IMR-90 (cell line): ENCODE data around the gene ZBTB48. TPM values are rescaled to one million over a fixed set of nuclear protein-coding genes. Genes with fewer than 3 reads are reported as not detected.

Experiments
- ATAC-seq: fragments of 200-7000 bp; cut with Tn5 transposase; 2 replicates; pipeline ENCODE4 v1.9.1; 2020; ENCODE audit warnings: low read depth, mild to moderate bottlenecking, moderate library complexity
- BruUV-seq: library from RNA; stranded (reverse); fragments of 400-500 nt; replicated peaks from 2 replicates; lab custom pipeline; 2021; lab: Mats Ljungman, UMichigan
- CTCF ChIA-PET: fragments of 300-600 bp; formaldehyde crosslinking; extraction: SDS; loops from one replicate; lab custom pipeline; 2021; ENCODE audit warnings: antibody characterized with exemption; lab: Yijun Ruan, JAX
- POLR2A ChIA-PET: fragments of 300-600 bp; sonication (Branson Sonifier 250); formaldehyde crosslinking; loops from one replicate; lab custom pipeline; 2022; ENCODE audit warnings: antibody characterized with exemption; ENCODE audit not compliant: unreplicated experiment; lab: Charles Lee
- DNase-seq: peaks from one replicate; pipeline ENCODE4 v3.0.0; 2013
- H2AFZ ChIP-seq: replicated peaks from 2 replicates; pipeline ENCODE3; 2013; ENCODE audit warnings: low read length, mild to moderate bottlenecking; ENCODE audit not compliant: poor library complexity
- H2AK5ac ChIP-seq: 2 replicates; pipeline ENCODE4 v1.6.1; 2013; ENCODE audit warnings: low read depth, low read length, inconsistent platforms
- H2AK9ac ChIP-seq: replicated peaks from 2 replicates; pipeline ENCODE3; 2013; ENCODE audit warnings: mild to moderate bottlenecking, low read depth, low read length, moderate library complexity; ENCODE audit not compliant: poor library complexity
- H2BK120ac ChIP-seq: 2 replicates; pipeline ENCODE4 v1.6.1; 2013; ENCODE audit warnings: low read depth, low read length, inconsistent platforms
- H2BK15ac ChIP-seq: 3 replicates; pipeline ENCODE4 v1.6.1; 2013; ENCODE audit warnings: low read depth, low read length, inconsistent platforms
- H2BK20ac ChIP-seq: 2 replicates; pipeline ENCODE4 v1.6.1; 2013; ENCODE audit warnings: low read depth, mild to moderate bottlenecking, inconsistent platforms, low read length, moderate library complexity
- H2BK5ac ChIP-seq: 2 replicates; pipeline ENCODE4 v1.6.1; 2013; ENCODE audit warnings: mild to moderate bottlenecking, low read depth, low read length, inconsistent platforms; ENCODE audit not compliant: poor library complexity, severe bottlenecking
- H3K14ac ChIP-seq: replicated peaks from 2 replicates; pipeline ENCODE4 v1.6.1; 2013; ENCODE audit warnings: low read depth, low read length, inconsistent platforms
- H3K18ac ChIP-seq: 2 replicates; pipeline ENCODE4 v1.6.1; 2013; ENCODE audit warnings: low read depth, low read length, control low read depth
- H3K23ac ChIP-seq: 2 replicates; pipeline ENCODE4 v1.6.1; 2013; ENCODE audit warnings: low read depth, low read length, inconsistent platforms
- H3K27ac ChIP-seq: 2 replicates; pipeline ENCODE4 v1.5.1; 2013; ENCODE audit warnings: mild to moderate bottlenecking, control low read depth, low read length; ENCODE audit not compliant: insufficient read depth
- H3K27me3 ChIP-seq: 2 replicates; pipeline ENCODE4 v1.6.1; 2013; ENCODE audit warnings: low read length; ENCODE audit not compliant: control insufficient read depth, insufficient read depth
- H3K36me3 ChIP-seq: 2 replicates; pipeline ENCODE4 v1.6.1; 2013; ENCODE audit warnings: low read length, mixed read lengths; ENCODE audit not compliant: control insufficient read depth, insufficient read depth
- H3K4ac ChIP-seq: 2 replicates; pipeline ENCODE4 v1.6.1; 2013; ENCODE audit warnings: low read depth, low read length, inconsistent platforms
- H3K4me1 ChIP-seq: 2 replicates; pipeline ENCODE4 v1.6.1; 2013; ENCODE audit warnings: low read length, mixed read lengths; ENCODE audit not compliant: control insufficient read depth, insufficient read depth
- H3K4me2 ChIP-seq: 2 replicates; pipeline ENCODE4 v1.6.1; 2013; ENCODE audit warnings: low read depth, mild to moderate bottlenecking, control low read depth, low read length, moderate library complexity
- H3K4me3 ChIP-seq: 2 replicates; pipeline ENCODE4 v1.5.1; 2013; ENCODE audit warnings: low read depth, mild to moderate bottlenecking, control low read depth, low read length, moderate library complexity; ENCODE audit not compliant: insufficient read depth
- H3K56ac ChIP-seq: 2 replicates; pipeline ENCODE4 v1.6.1; 2013; ENCODE audit warnings: low read length, inconsistent platforms; ENCODE audit not compliant: insufficient read depth; ENCODE audit errors: extremely low read depth
- H3K79me1 ChIP-seq, 2 experiments: 2 replicates each; pipeline ENCODE4 v1.6.1; 2013; ENCODE audit warnings: low read length in 2 of 2, inconsistent platforms in 1 of 2, low read depth in 1 of 2
- H3K9ac ChIP-seq: 2 replicates; pipeline ENCODE4 v1.6.1; 2013; ENCODE audit warnings: low read depth, low read length, control low read depth
- H3K9me1 ChIP-seq: 2 replicates; pipeline ENCODE4 v1.6.1; 2013; ENCODE audit warnings: low read length, inconsistent platforms; ENCODE audit not compliant: insufficient read depth
- H3K9me3 ChIP-seq: 2 replicates; pipeline ENCODE4 v1.6.1; 2013; ENCODE audit warnings: low read length; ENCODE audit not compliant: control insufficient read depth, insufficient read depth
- H4K20me1 ChIP-seq: 2 replicates; pipeline ENCODE4 v1.6.1; 2013; ENCODE audit warnings: low read length, inconsistent platforms; ENCODE audit not compliant: insufficient read depth
- H4K5ac ChIP-seq: 2 replicates; pipeline ENCODE4 v1.6.1; 2013; ENCODE audit warnings: mild to moderate bottlenecking, low read depth, low read length, control low read depth
- H4K8ac ChIP-seq, 2 experiments: 2 replicates each; pipeline ENCODE4 v1.6.1; 2013; ENCODE audit warnings: low read depth in 2 of 2, low read length in 2 of 2, control low read depth in 1 of 2, inconsistent platforms in 1 of 2
- H4K91ac ChIP-seq: 2 replicates; pipeline ENCODE4 v1.6.1; 2013; ENCODE audit warnings: low read depth, low read length, inconsistent platforms; ENCODE audit not compliant: insufficient read depth
- BHLHE40 ChIP-seq: fragments of 150-350 bp; IDR thresholded peaks from 2 replicates; pipeline ENCODE4 v1.6.1; 2016; ENCODE audit warnings: mild to moderate bottlenecking, low read depth, low read length
- CEBPB ChIP-seq: IDR thresholded peaks from 2 replicates; pipeline ENCODE4 v1.6.1; 2012; ENCODE audit warnings: low read depth, low read length, improper control_type of control experiment
- CHD1 ChIP-seq: IDR thresholded peaks from 2 replicates; pipeline ENCODE4 v1.6.1; 2012; ENCODE audit warnings: low read depth, low read length, improper control_type of control experiment
- FOS ChIP-seq: fragments of 150-350 bp; IDR thresholded peaks from 2 replicates; pipeline ENCODE4 v1.6.1; 2016; ENCODE audit warnings: low read depth, low read length
- MAZ ChIP-seq: IDR thresholded peaks from 2 replicates; pipeline ENCODE4 v1.6.1; 2012; ENCODE audit warnings: low read depth, mild to moderate bottlenecking, low read length, improper control_type of control experiment, moderate library complexity, borderline replicate concordance
- MXI1 ChIP-seq: IDR thresholded peaks from 2 replicates; pipeline ENCODE4 v1.6.1; 2012; ENCODE audit warnings: low read depth, mild to moderate bottlenecking, low read length, moderate library complexity, borderline replicate concordance
- NFE2L2 ChIP-seq: fragments of 150-350 bp; IDR thresholded peaks from 2 replicates; pipeline ENCODE4 v1.6.1; 2016; ENCODE audit warnings: low read depth, mild to moderate bottlenecking, low read length
- RFX5 ChIP-seq: IDR thresholded peaks from 2 replicates; pipeline ENCODE4 v1.8.0; 2012; ENCODE audit warnings: low read depth, mild to moderate bottlenecking, low read length, moderate library complexity
- WGBS, 2 experiments: methylation state at CpG; one replicate each; pipeline versions ENCODE4 v1.1.5 to v1.1.7; 2013; ENCODE audit warnings: missing lambda C conversion rate in 2 of 2; ENCODE audit not compliant: insufficient read length in 1 of 2; ENCODE audit errors: extremely low coverage in 2 of 2; 5-methylcytosine and 5-hydroxymethylcytosine counted together
- dilution Hi-C: fragments of 300-500 bp; cut with HindIII; formaldehyde crosslinking; loops from one replicate; pipeline ENCODE4 v1.14.3; 2018; ENCODE audit warnings: low sequenced_read_pairs; ENCODE audit not compliant: unreplicated experiment
- in situ Hi-C: fragments of 300-500 bp; cut with MboI; formaldehyde crosslinking; loops from 3 replicates; pipeline ENCODE4 v1.14.3; 2019; ENCODE audit warnings: low sequenced_read_pairs, inconsistent platforms, mixed read lengths
- intact Hi-C: fragments of 100-400 bp; cut with micrococcal nuclease; formaldehyde crosslinking; loops from 2 replicates; pipeline ENCODE4 v1.10.0; 2022
- polyA plus RNA-seq, 3 experiments: library from polyadenylated mRNA; depleted of rRNA; stranded (reverse); fragments of >200 nt; gene quantifications; 2 replicates each; pipeline ENCODE4 v1.2.3, GENCODE V29; 2012; ENCODE audit warnings: low replicate concordance in 1 of 3
- total RNA-seq: library from RNA; depleted of rRNA; stranded (reverse); fragments of >200 nt; gene quantifications from 2 replicates; pipeline ENCODE4 v1.2.3, GENCODE V29; 2012
- TF ChIP-seq, protein P1 (sequence below): fragments of 150-350 bp; IDR thresholded peaks from 2 replicates; pipeline ENCODE4 v1.6.1; 2016; ENCODE audit warnings: low read depth, mild to moderate bottlenecking, low read length, moderate library complexity, borderline replicate concordance
- TF ChIP-seq, protein P2 (sequence below): conservative IDR thresholded peaks from 2 replicates; pipeline ENCODE4 v1.5.1; 2012; ENCODE audit warnings: mild to moderate bottlenecking, low read depth, low read length, improper control_type of control experiment
- TF ChIP-seq, protein P3 (sequence below): fragments of 150-350 bp; IDR thresholded peaks from 2 replicates; pipeline ENCODE4 v1.6.1; 2017; ENCODE audit warnings: mild to moderate bottlenecking, antibody characterized with exemption, low read length, low read depth

Gene ZBTB48
- total and polyA plus RNA-seq, 2 of the 4 experiments (the other 2 are of a cell fraction): 9.3 to 17.5 TPM

DNA sequence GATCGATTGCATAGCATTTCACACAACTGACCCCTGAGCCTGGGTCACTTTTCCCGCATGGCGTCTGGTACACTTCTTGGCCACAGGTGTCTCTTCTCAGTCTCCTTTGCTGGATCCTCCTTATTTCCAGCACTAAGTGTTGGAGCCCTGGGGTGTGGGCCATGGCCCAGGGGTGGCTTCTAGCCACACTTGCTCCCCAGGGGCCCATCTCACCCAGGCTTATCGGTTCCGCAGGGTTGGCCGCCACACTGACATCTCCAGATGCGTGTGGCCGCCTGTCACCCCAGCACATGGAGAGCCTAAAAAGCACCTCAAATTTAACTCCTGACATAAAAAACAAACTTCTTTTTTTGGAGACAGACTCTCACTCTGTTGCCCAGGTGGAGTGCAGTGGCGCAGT lies 47.2 kb downstream of the ZBTB48 start:
- 100% methylated on average over 3 of the region's 9 CpGs; no CpG with 5 or more reads in 1 of the 2 experiments for WGBS, 2 experiments
- Histone ChIP-seq H3K23ac (peak overlapping the region; percentile 16; the same call in 1 of the 2 replicates), H2AK5ac (no peak overlapping the region), H3K56ac (no peak overlapping the region), H2BK5ac (no peak overlapping the region), H2AFZ (no peak overlapping the region), H3K36me3 (peaks cover 46% of the 10 kb centered on the region), H3K9me3 (no peaks in the 10 kb centered on the region), H3K14ac (no peak overlapping the region), H3K9me1 (peaks cover 4% of the 10 kb centered on the region; the same call in 1 of the 2 replicates), H3K79me1 (peaks cover 27 to 72% of the 10 kb centered on the region in 2 experiments), H3K9ac (no peak overlapping the region), H3K18ac (no peak overlapping the region), H3K27ac (no peak overlapping the region), H3K27me3 (no peaks in the 10 kb centered on the region), H4K8ac (no peak overlapping the region), H3K4me3 (no peak overlapping the region), H4K5ac (no peak overlapping the region), H2BK120ac (no peak overlapping the region), H2BK20ac (no peak overlapping the region), H4K20me1 (peaks cover 39% of the 10 kb centered on the region), H2BK15ac (no peak overlapping the region), H2AK9ac (no peak overlapping the region), H3K4ac (no peak overlapping the region), H3K4me2 (no peak overlapping the region), H3K4me1 (peaks cover 6% of the 10 kb centered on the region), H4K91ac (no peak overlapping the region)
- POLR2A ChIA-PET: no interaction called here
- CTCF ChIA-PET: no interaction called here
- dilution Hi-C loops: no loop called here
- BruUV-seq: no TSS peak
- TF ChIP-seq, protein P1, sequence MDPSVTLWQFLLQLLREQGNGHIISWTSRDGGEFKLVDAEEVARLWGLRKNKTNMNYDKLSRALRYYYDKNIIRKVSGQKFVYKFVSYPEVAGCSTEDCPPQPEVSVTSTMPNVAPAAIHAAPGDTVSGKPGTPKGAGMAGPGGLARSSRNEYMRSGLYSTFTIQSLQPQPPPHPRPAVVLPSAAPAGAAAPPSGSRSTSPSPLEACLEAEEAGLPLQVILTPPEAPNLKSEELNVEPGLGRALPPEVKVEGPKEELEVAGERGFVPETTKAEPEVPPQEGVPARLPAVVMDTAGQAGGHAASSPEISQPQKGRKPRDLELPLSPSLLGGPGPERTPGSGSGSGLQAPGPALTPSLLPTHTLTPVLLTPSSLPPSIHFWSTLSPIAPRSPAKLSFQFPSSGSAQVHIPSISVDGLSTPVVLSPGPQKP: no peak
- TF ChIP-seq RFX5: no peak
- no peak for TF ChIP-seq BHLHE40
- TF ChIP-seq MXI1: no peak
- TF ChIP-seq, protein P2, sequence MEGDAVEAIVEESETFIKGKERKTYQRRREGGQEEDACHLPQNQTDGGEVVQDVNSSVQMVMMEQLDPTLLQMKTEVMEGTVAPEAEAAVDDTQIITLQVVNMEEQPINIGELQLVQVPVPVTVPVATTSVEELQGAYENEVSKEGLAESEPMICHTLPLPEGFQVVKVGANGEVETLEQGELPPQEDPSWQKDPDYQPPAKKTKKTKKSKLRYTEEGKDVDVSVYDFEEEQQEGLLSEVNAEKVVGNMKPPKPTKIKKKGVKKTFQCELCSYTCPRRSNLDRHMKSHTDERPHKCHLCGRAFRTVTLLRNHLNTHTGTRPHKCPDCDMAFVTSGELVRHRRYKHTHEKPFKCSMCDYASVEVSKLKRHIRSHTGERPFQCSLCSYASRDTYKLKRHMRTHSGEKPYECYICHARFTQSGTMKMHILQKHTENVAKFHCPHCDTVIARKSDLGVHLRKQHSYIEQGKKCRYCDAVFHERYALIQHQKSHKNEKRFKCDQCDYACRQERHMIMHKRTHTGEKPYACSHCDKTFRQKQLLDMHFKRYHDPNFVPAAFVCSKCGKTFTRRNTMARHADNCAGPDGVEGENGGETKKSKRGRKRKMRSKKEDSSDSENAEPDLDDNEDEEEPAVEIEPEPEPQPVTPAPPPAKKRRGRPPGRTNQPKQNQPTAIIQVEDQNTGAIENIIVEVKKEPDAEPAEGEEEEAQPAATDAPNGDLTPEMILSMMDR: no peak
- no peak for TF ChIP-seq MAZ
- TF ChIP-seq, protein P3, sequence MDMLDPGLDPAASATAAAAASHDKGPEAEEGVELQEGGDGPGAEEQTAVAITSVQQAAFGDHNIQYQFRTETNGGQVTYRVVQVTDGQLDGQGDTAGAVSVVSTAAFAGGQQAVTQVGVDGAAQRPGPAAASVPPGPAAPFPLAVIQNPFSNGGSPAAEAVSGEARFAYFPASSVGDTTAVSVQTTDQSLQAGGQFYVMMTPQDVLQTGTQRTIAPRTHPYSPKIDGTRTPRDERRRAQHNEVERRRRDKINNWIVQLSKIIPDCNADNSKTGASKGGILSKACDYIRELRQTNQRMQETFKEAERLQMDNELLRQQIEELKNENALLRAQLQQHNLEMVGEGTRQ: no peak
- no peak for TF ChIP-seq NFE2L2
- no peak for TF ChIP-seq CHD1
- no peak for TF ChIP-seq FOS
- no peak for TF ChIP-seq CEBPB
- in situ Hi-C loops: no loop called here
- intact Hi-C loops: no loop called here
- ATAC-seq (no peak), DNase-seq (no peak)
